ENCODE measurements around the gene PLCD1.

PLCD1 gene

GRCh38 chr3:37996785-37997301 lies 32.6 kb downstream of the PLCD1 start:
- DNase-seq (ENCODE audit: insufficient read length, low spot score) (peak; percentile 44), FAIRE-seq (peak; percentile 38)
- TF ChIP-seq CTCF (IDR thresholded peaks at IDR 0.05; ENCODE audit: insufficient read depth, missing control alignments) = peak; percentile 73

- no peak for TF ChIP-seq CTCF (IDR thresholded peaks at IDR 0.05; ENCODE audit: insufficient read depth, missing control alignments)
- FAIRE-seq = no peak
- DNase-seq (ENCODE audit: insufficient read length, low spot score) = no peak
These were observed 33.5 kb downstream of the PLCD1 start for GRCh38 chr3:37995652-37996641.

- no peak for FAIRE-seq
- TF ChIP-seq CTCF (IDR thresholded peaks at IDR 0.05; ENCODE audit: insufficient read depth, missing control alignments) = no peak
- DNase-seq (ENCODE audit: insufficient read length, low spot score) = no peak
These were observed 34.8 kb downstream of the PLCD1 start for GRCh38 chr3:37994639-37994972.

GRCh38 chr3:37993820-37994638 lies 35.4 kb downstream of the PLCD1 start:
- no peak for TF ChIP-seq CTCF (IDR thresholded peaks at IDR 0.05; ENCODE audit: insufficient read depth, missing control alignments)
- DNase-seq (ENCODE audit: insufficient read length, low spot score) (no peak), FAIRE-seq (no peak)

- DNase-seq (ENCODE audit: insufficient read length, low spot score) = no peak
- FAIRE-seq = no peak
- TF ChIP-seq CTCF (IDR thresholded peaks at IDR 0.05; ENCODE audit: insufficient read depth, missing control alignments) = no peak
These were observed 36.0 kb downstream of the PLCD1 start for GRCh38 chr3:37993460-37993819.

- no peak for TF ChIP-seq CTCF (IDR thresholded peaks at IDR 0.05; ENCODE audit: insufficient read depth, missing control alignments)
- no peak for FAIRE-seq
These were observed 36.4 kb downstream of the PLCD1 start for GRCh38 chr3:37993067-37993455.

More at GRCh38 chr3:37993067-37993455, 36.4 kb downstream of the PLCD1 start:
- no peak for DNase-seq (ENCODE audit: insufficient read length, low spot score)

Data from D721Med (cell line).